Karpas-422 (cell line): ENCODE measurements around the gene PRSS38. TPM values are rescaled to one million over a fixed set of nuclear protein-coding genes. Genes with fewer than 3 reads are reported as not detected.
"Not testable (repeated sequence)": the region's sequence is repeated elsewhere in the genome, so short reads cannot be mapped to it uniquely, and the experiment has no call there.

Experiments
- DNase-seq: peaks from one replicate; pipeline ENCODE4 v3.0.0-alpha.2; 2015
- H2AFZ ChIP-seq: fragments of 200-600 bp; sonication (generic); 2 replicates; pipeline ENCODE4 v1.6.1; 2014; ENCODE audit warnings: antibody characterized with exemption, low read length, mixed read lengths
- H3K27ac ChIP-seq: fragments of 200-600 bp; sonication (generic); 2 replicates; pipeline ENCODE4 v1.5.1; 2014; ENCODE audit warnings: mild to moderate bottlenecking, low read length, moderate library complexity
- H3K27me3 ChIP-seq: fragments of 200-600 bp; sonication (generic); 2 replicates; pipeline ENCODE4 v1.6.1; 2014; ENCODE audit warnings: low read length, mixed read lengths
- H3K36me3 ChIP-seq: fragments of 200-600 bp; sonication (generic); 2 replicates; pipeline ENCODE4 v1.6.1; 2014; ENCODE audit warnings: low read length, mixed read lengths; ENCODE audit not compliant: insufficient read depth
- H3K4me1 ChIP-seq: fragments of 200-600 bp; sonication (generic); 2 replicates; pipeline ENCODE4 v1.6.1; 2014; ENCODE audit warnings: mild to moderate bottlenecking, low read length, mixed read lengths
- H3K4me2 ChIP-seq: fragments of 200-600 bp; sonication (generic); 2 replicates; pipeline ENCODE4 v1.6.1; 2014; ENCODE audit warnings: low read length, low read depth, mild to moderate bottlenecking; ENCODE audit not compliant: poor library complexity, severe bottlenecking
- H3K4me3 ChIP-seq: fragments of 200-600 bp; sonication (generic); 2 replicates; pipeline ENCODE4 v1.5.1; 2014; ENCODE audit warnings: mild to moderate bottlenecking, antibody characterized with exemption, low read length, mixed read lengths
- H3K79me2 ChIP-seq: fragments of 200-600 bp; sonication (generic); 2 replicates; pipeline ENCODE4 v1.6.1; 2014; ENCODE audit warnings: mild to moderate bottlenecking, low read length, mixed read lengths
- H3K9ac ChIP-seq: fragments of 200-600 bp; sonication (generic); 2 replicates; pipeline ENCODE4 v1.6.0; 2014; ENCODE audit warnings: low read length
- H3K9me2 ChIP-seq: fragments of 200-600 bp; sonication (generic), shearing (Covaris generic); replicated peaks from 2 replicates; pipeline ENCODE4 v1.6.0; 2014; ENCODE audit warnings: mild to moderate bottlenecking, low read length, moderate library complexity; ENCODE audit not compliant: insufficient read depth
- H3K9me3 ChIP-seq: fragments of 300-700, 200-600 bp; sonication (generic); 2 replicates; pipeline ENCODE4 v1.6.1; 2014; ENCODE audit warnings: low read length, mixed read lengths
- H4K20me1 ChIP-seq: fragments of 200-600 bp; sonication (generic); 2 replicates; pipeline ENCODE4 v1.6.1; 2014; ENCODE audit warnings: mild to moderate bottlenecking, antibody characterized with exemption, low read length, low read depth; ENCODE audit not compliant: insufficient read depth
- total RNA-seq: library from RNA; depleted of rRNA; stranded (reverse); fragments of >200 nt; shearing (Covaris generic); gene quantifications from 2 replicates; pipeline ENCODE4 v1.2.3, GENCODE V29; 2014; ENCODE audit warnings: low replicate concordance

PRSS38 gene
- total RNA-seq, 1 experiment from 2014 or later: not detected

DNA sequence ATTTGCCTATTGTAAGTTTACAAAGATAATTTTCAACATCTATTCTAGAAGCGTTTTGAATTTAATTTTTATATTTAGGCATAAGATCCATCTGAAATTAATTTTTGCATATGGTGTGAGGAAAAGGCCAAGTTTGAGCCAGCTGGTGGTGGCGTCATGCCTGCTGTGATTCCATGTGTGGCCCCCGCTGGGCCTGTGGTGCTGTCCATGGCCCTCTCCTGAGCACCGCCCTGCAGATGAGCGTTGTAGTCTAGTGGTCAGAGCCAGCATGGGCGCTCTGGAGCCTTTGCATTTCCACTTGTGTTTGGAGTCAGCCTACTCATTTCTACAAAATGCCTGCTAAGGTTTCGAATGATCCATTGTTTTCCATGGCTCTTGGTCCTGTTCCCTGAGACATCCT, 22.7 kb downstream of the PRSS38 start:
- no peak overlapping the region for H3K9ac ChIP-seq
- no peaks in the 10 kb centered on the region for H3K9me2 ChIP-seq
- H3K4me1 ChIP-seq: no peaks in the 10 kb centered on the region
- no peak overlapping the region for H3K27ac ChIP-seq
- H2AFZ ChIP-seq: no peak overlapping the region
- H4K20me1 ChIP-seq: no peaks in the 10 kb centered on the region
- H3K4me2 ChIP-seq: no peak overlapping the region
- no peaks in the 10 kb centered on the region for H3K79me2 ChIP-seq
- H3K27me3 ChIP-seq: no peaks in the 10 kb centered on the region
- no peaks in the 10 kb centered on the region for H3K36me3 ChIP-seq
- H3K9me3 ChIP-seq: no peaks in the 10 kb centered on the region
- H3K4me3 ChIP-seq: no peak overlapping the region
- no peak for DNase-seq

GRCh38 chr1:227841096-227841495, 25.6 kb downstream of the PRSS38 start:
- Histone ChIP-seq H3K36me3 (no peaks in the 10 kb centered on the region), H3K9me2 (no peaks in the 10 kb centered on the region), H4K20me1 (no peaks in the 10 kb centered on the region), H2AFZ (no peak overlapping the region), H3K9me3 (no peaks in the 10 kb centered on the region), H3K4me2 (no peak overlapping the region), H3K4me3 (no peak overlapping the region), H3K79me2 (no peaks in the 10 kb centered on the region), H3K27ac (no peak overlapping the region), H3K27me3 (no peaks in the 10 kb centered on the region), H3K9ac (no peak overlapping the region), H3K4me1 (no peaks in the 10 kb centered on the region)
- no peak for DNase-seq

DNA sequence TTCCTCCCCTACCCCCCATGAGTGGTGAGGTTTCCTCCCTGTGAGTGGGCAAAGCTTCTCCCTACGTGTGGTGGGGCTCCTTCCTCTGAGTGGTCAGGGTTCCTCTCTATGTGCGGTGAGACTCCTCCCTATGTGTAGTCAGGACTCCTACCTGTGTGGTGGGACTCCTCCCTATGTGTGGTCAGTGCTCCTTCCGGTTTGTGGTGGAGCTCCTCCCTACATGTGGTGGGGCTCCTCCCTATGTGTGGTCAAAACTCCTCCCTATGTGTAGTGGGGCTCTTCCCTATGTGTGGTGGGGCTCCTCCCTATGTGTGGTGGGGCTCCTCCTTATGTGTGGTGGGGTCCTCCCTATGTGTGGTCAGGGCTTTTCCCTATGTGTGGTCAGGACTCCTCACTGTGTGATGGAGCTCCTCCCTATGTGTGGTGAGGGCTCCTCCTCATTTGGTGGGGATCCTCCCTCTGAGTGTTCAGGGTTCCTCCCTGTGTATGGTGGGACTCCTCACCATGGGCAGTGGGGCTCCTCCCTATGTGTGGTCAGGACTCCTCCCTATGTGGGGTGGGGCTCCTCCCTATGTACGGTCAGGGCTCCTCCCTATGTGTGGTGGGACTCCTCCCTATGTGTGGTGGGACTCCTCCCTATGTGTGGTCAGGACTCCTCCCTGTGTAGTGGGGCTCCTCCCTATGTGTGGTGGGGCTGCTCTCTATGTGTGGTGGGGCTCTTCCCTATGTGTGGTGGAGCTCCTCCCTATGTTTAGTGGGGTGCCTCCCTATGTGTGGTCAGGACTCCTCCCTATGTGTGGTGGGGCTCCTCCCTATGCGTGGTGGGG, 29.1 kb downstream of the PRSS38 start:
- no peak overlapping the region for H3K27ac ChIP-seq
- no peaks in the 10 kb centered on the region for H3K79me2 ChIP-seq
- H3K9me2 ChIP-seq: no peaks in the 10 kb centered on the region
- no peak for DNase-seq
- no peak overlapping the region for H3K4me3 ChIP-seq
- H3K9ac ChIP-seq: no peak overlapping the region
- H3K4me1 ChIP-seq: no peaks in the 10 kb centered on the region
- H3K27me3 ChIP-seq: no peaks in the 10 kb centered on the region
- no peak overlapping the region for H3K4me2 ChIP-seq
- no peaks in the 10 kb centered on the region for H3K36me3 ChIP-seq
- no peak overlapping the region for H2AFZ ChIP-seq
- H4K20me1 ChIP-seq: no peaks in the 10 kb centered on the region
- H3K9me3 ChIP-seq: no peaks in the 10 kb centered on the region

DNA sequence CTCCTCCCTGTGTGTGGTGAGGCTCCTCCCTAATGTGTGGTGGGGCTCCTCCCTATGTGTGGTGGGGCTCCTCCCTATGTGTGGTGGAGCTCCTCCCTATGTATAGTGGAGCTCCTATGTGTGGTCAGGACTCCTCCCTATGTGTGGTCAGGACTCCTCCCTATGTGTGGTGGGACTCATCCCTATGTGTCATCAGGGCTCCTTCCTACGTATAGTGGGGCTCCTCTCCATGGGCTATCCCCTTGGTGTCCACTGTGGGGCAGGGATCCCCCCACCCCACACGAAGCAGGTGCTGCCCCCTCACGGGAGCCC, 29.6 kb downstream of the PRSS38 start:
- H3K9me3 ChIP-seq: no peaks in the 10 kb centered on the region
- no peak overlapping the region for H3K4me3 ChIP-seq
- H3K27me3 ChIP-seq: no peaks in the 10 kb centered on the region
- H3K9ac ChIP-seq: no peak overlapping the region
- no peaks in the 10 kb centered on the region for H4K20me1 ChIP-seq
- H3K9me2 ChIP-seq: no peaks in the 10 kb centered on the region
- H3K79me2 ChIP-seq: no peaks in the 10 kb centered on the region
- H2AFZ ChIP-seq: no peak overlapping the region
- H3K27ac ChIP-seq: no peak overlapping the region
- H3K4me2 ChIP-seq: no peak overlapping the region
- DNase-seq: no peak
- no peaks in the 10 kb centered on the region for H3K36me3 ChIP-seq
- H3K4me1 ChIP-seq: no peaks in the 10 kb centered on the region

- DNase-seq: no peak
- H3K36me3 ChIP-seq: no peaks in the 10 kb centered on the region
- H3K9me2 ChIP-seq: no peaks in the 10 kb centered on the region
- H3K27me3 ChIP-seq: no peaks in the 10 kb centered on the region
- H4K20me1 ChIP-seq: no peaks in the 10 kb centered on the region
- H3K9me3 ChIP-seq: no peaks in the 10 kb centered on the region
- H3K4me2 ChIP-seq: no peak overlapping the region
- no peak overlapping the region for H3K9ac ChIP-seq
- no peaks in the 10 kb centered on the region for H3K79me2 ChIP-seq
- no peaks in the 10 kb centered on the region for H3K4me1 ChIP-seq
- H2AFZ ChIP-seq: no peak overlapping the region
- no peak overlapping the region for H3K27ac ChIP-seq
- H3K4me3 ChIP-seq: no peak overlapping the region
These were observed 30.0 kb downstream of the PRSS38 start for GRCh38 chr1:227845519-227845918.

DNA sequence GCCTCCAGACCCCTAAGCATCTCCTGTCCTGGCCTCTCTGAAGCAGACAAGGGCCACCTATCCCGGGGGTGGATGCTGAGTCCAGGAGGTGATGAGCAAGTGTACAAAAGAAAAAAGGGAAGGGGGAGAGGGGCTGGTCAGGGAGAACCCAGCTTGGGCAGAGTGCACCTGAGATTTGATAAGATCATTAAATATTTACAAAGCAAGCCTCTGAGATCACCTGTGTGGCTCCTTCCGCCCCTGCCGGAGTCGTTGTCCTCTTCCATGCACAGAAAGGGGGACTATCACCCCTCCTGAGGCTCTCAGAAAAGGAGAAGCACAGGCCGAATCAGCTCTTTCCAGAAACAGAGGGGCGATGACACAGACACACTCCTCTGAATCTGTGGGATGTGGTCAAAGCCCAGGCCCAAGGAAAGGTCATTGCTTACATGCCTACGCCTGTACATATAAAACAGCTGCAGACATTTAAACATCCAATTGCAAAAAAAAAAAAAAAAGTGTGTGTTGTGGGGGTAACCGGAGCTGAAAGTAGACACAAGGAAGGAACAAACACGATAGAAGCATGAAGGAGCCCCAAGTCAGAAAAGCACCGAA, 30.9 kb downstream of the PRSS38 start:
- Histone ChIP-seq H2AFZ (no peak overlapping the region), H3K27ac (no peak overlapping the region), H3K9me3 (no peaks in the 10 kb centered on the region), H3K9ac (no peak overlapping the region), H3K4me1 (no peaks in the 10 kb centered on the region), H3K79me2 (no peaks in the 10 kb centered on the region), H3K27me3 (no peaks in the 10 kb centered on the region), H3K9me2 (no peaks in the 10 kb centered on the region), H3K4me3 (no peak overlapping the region), H3K36me3 (no peaks in the 10 kb centered on the region), H4K20me1 (no peaks in the 10 kb centered on the region), H3K4me2 (no peak overlapping the region)
- no peak for DNase-seq

DNA sequence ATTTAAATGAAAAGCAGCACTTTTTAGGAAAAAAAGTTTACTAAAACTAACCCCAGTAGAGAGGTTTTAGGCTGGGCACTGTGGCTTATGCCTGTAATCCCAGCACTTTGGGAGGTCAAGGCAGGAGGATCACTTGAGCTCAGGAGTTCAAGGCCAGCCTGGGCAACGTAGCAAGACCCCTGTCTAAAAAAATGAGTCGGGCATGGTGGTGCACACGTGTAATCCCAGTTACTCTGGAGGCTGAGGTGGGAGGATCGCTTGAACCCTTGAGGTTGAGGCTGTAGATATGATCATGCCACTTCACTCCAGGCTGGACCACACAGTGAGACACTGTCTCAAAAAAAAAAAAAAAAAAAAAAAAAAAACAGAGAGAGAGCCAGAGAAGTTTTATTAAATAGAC, 31.6 kb downstream of the PRSS38 start:
- H3K4me2 ChIP-seq, H3K27me3 ChIP-seq, H3K4me3 ChIP-seq, H3K9me2 ChIP-seq, H3K9ac ChIP-seq, H3K4me1 ChIP-seq, DNase-seq, H3K36me3 ChIP-seq, H2AFZ ChIP-seq, H3K27ac ChIP-seq, H3K79me2 ChIP-seq, H3K9me3 ChIP-seq, H4K20me1 ChIP-seq: not testable (repeated sequence)

DNA sequence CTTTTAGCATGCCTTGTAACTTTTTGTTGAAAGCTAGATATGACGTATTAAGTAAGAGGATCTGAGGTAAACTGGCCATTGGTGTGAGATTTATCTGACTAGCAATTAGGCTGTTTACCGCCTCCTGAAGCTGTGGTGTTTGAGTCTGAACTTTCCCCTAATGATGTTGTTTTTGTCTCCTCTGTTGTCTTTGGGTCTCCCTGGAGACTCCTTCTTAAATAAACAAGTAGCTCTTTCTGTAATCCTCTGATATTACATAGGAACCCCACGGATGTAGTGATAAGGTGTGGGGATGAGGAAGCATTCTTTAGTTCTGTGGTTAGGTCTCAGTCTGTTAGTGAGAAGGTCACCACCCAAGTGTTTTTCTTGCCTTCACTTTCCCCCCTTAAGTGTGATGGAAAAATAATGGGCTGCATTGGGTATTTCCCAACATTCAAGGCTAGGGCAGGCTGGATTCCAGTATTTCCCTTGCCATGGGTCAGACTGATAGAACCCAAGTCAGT, 33.0 kb downstream of the PRSS38 start:
- Histone ChIP-seq H3K36me3 (no peaks in the 10 kb centered on the region), H3K9me3 (no peaks in the 10 kb centered on the region), H3K9ac (no peak overlapping the region), H3K27ac (no peak overlapping the region), H3K4me3 (no peak overlapping the region), H3K27me3 (no peaks in the 10 kb centered on the region), H2AFZ (no peak overlapping the region), H4K20me1 (no peaks in the 10 kb centered on the region), H3K4me2 (no peak overlapping the region), H3K79me2 (no peaks in the 10 kb centered on the region), H3K9me2 (no peaks in the 10 kb centered on the region), H3K4me1 (no peaks in the 10 kb centered on the region)
- no peak for DNase-seq
